Psoas muscle (tissue), 8 donors: ENCODE measurements around the gene KCNIP3. TPM values are rescaled to one million over a fixed set of nuclear protein-coding genes. Genes with fewer than 3 reads are reported as not detected.

Source experiments
- ATAC-seq, 4 donors: fragments of 200-7000 bp; cut with Tn5 transposase; one replicate each; pipeline ENCODE4 v1.9.1; 2020; ENCODE audit warnings: moderate library complexity in 3 of 4, mild to moderate bottlenecking in 2 of 4
- DNase-seq, 2 donors: peaks; one replicate each; pipeline ENCODE4 v3.0.0-alpha.2; 2020
- H3K27ac ChIP-seq: fragments of 200-600 bp; one replicate; pipeline ENCODE4 v1.8.0; 2022
- H3K27me3 ChIP-seq, 3 donors: fragments of 200-600 bp in 1 of 3; one replicate each; pipeline versions ENCODE4 v1.6.1 to v1.8.0; 2013 to 2022; ENCODE audit warnings: low read length in 2 of 3, mild to moderate bottlenecking in 2 of 3, moderate library complexity in 1 of 3; ENCODE audit not compliant: insufficient read depth in 3 of 3
- H3K36me3 ChIP-seq, 2 donors: fragments of 200-600 bp in 1 of 2; one replicate each; pipeline versions ENCODE4 v1.6.1 to v1.8.0; 2013 to 2022; ENCODE audit warnings: low read depth in 1 of 2, mild to moderate bottlenecking in 1 of 2, moderate library complexity in 1 of 2; ENCODE audit not compliant: insufficient read depth in 1 of 2
- H3K4me1 ChIP-seq: fragments of 200-600 bp; one replicate; pipeline ENCODE4 v1.8.0; 2022
- H3K4me3 ChIP-seq: fragments of 200-600 bp; one replicate; pipeline ENCODE4 v1.8.0; 2022; ENCODE audit warnings: mild to moderate bottlenecking
- H3K9me3 ChIP-seq: fragments of 200-600 bp; one replicate; pipeline ENCODE4 v1.8.0; 2022
- CTCF ChIP-seq: fragments of 200-600 bp; IDR thresholded peaks from one replicate; pipeline ENCODE4 v1.8.0; 2022; ENCODE audit warnings: antibody characterized with exemption
- WGBS, 3 donors: extraction: QIAGEN DNeasy Blood & Tissue Kit; methylation state at CpG; one replicate each; pipeline versions ENCODE4 v1.1.6 to v1.1.7; 2013; 5-methylcytosine and 5-hydroxymethylcytosine counted together
- intact Hi-C, 2 donors: fragments of 100-400 bp; cut with DNase I; formaldehyde crosslinking; loops; one replicate each; pipeline versions ENCODE4 v1.11.0 to v1.14.2; 2022
- polyA plus RNA-seq, 3 donors: library from polyadenylated mRNA; stranded (reverse); fragments of 200-250 nt; gene quantifications; one replicate each; pipeline ENCODE4 v1.2.3, GENCODE V29; 2013
- total RNA-seq, 4 donors: library from RNA; stranded (reverse); fragmentation: NEBNext Ultra II Directional in 2 of 4; extraction: Animal tissue kit (Norgen Biotek cat#: 25700) in 2 of 4; gene quantifications; one replicate each; pipeline versions ENCODE4 v1.2.1 to v1.2.4, GENCODE V29; 2021 to 2023
- donor health status: healthy with polysubstance abuse.
- donor health status: DM: no; HTN: no; CAD: no; lungs with moderate emphysema.
- donor health status: Bipolar disorder and iron deficiency.
- donor health status: healthy.
- donor health status: DM: yes; HTN: yes; CAD: no.
- donor health status: DM: no; HTN: no; CAD: no.
- donor health status: DM: no; HTN: no; CAD: no.
- donor health status: DM: yes; HTN: yes; CAD: no.

Gene KCNIP3
- total and polyA plus RNA-seq, 7 donors, result 0.93 to 2.0 (median 1.3) TPM

DNA sequence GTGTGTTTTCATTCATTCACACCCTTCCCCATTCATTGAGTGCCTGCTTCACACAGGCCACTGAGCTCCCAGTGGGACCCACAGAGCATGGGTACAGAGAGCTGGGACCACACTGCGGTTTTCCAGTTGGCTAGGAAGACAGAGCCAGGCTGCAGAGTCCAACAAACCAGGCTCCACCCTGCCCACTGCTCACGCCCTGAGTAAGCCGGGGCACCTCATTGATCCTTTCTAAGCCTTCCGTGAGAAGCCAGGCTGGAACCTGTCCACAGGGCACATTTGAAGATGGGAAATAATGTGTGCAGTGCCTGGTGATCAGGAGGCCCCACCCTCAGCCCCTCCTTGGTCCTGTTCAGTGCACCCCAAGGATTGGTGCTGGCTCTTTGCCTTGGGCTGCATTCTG lies 13.5 kb downstream of the KCNIP3 start:
- Histone ChIP-seq H3K27me3 (peaks cover 0 to 47% (median 8%) of the 10 kb centered on the region in 3 donors), H3K27ac (no peak overlapping the region), H3K4me3 (no peak overlapping the region), H3K36me3 (no peaks in the 10 kb centered on the region), H3K9me3 (no peaks in the 10 kb centered on the region), H3K4me1 (no peaks in the 10 kb centered on the region)
- no peak for ATAC-seq
- no peak for DNase-seq
- intact Hi-C loops, result loop anchor here in 1 of 2 donors (10.0 kb wide), 1 partner anchor 116 kb away; no protein-coding TSS in a partner anchor
- no peak for TF ChIP-seq CTCF
- 80 to 92% (median 82%) methylated on average over 4 of the region's 4 CpGs for WGBS, 3 donors

GRCh38 chr2:95311815-95312542 lies 14.8 kb downstream of the KCNIP3 start:
- intact Hi-C loops, result loop anchor here in 1 of 2 donors (10.0 kb wide), 1 partner anchor 117 kb away; no protein-coding TSS in a partner anchor
- Histone ChIP-seq H3K36me3 (no peaks in the 10 kb centered on the region), H3K4me3 (no peak overlapping the region), H3K27me3 (peaks cover 0 to 34% (median 10%) of the 10 kb centered on the region in 3 donors), H3K27ac (no peak overlapping the region), H3K4me1 (no peaks in the 10 kb centered on the region), H3K9me3 (no peaks in the 10 kb centered on the region)
- no peak for ATAC-seq
- no peak for DNase-seq
- TF ChIP-seq CTCF, result no peak
- 72 to 75% (median 73%) methylated on average over 26 of the region's 26 CpGs for WGBS, 3 donors

DNA sequence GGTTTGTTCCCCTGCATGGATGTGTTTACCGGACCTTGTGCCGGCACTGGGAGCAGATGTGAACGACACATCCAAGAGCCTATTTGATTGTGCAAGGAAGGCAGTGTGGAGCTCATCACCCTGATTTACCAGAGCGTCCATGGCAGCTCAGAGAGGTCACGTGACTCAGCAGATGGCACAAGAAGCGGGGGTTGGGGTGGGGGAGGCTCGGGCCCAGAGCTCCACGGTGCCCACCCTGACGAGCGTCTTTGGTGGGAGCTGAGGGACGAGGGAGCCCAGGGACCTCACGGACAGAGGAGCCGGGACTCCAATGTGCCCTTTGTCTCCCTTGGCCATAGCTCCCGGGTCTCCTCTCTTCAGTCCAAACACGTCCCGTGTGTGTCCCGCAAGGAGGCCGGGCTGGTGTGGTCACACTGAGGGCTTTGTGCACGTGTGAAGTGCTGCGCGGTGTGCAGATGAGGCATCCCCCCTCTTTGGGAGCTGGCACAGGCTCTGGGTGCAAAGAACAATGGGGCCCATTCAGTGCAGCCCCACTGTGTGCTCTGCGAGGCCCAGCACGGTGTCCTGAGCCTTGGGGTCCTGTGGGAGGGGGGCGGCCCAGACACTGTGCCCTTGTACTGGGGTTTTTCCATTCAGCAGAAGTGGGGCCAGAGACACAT lies 15.5 kb downstream of the KCNIP3 start:
- no peak for ATAC-seq
- intact Hi-C loops, result loop anchor here in 1 of 2 donors (10.0 kb wide), 1 partner anchor 118 kb away; no protein-coding TSS in a partner anchor
- Histone ChIP-seq H3K9me3 (no peaks in the 10 kb centered on the region), H3K27ac (no peak overlapping the region), H3K4me1 (no peaks in the 10 kb centered on the region), H3K36me3 (no peaks in the 10 kb centered on the region), H3K27me3 (peaks cover 0 to 27% (median 9%) of the 10 kb centered on the region in 3 donors), H3K4me3 (no peak overlapping the region)
- WGBS, 3 donors, result 38 to 68% (median 49%) methylated on average over 24 of the region's 24 CpGs
- DNase-seq, result no peak
- no peak for TF ChIP-seq CTCF

DNA sequence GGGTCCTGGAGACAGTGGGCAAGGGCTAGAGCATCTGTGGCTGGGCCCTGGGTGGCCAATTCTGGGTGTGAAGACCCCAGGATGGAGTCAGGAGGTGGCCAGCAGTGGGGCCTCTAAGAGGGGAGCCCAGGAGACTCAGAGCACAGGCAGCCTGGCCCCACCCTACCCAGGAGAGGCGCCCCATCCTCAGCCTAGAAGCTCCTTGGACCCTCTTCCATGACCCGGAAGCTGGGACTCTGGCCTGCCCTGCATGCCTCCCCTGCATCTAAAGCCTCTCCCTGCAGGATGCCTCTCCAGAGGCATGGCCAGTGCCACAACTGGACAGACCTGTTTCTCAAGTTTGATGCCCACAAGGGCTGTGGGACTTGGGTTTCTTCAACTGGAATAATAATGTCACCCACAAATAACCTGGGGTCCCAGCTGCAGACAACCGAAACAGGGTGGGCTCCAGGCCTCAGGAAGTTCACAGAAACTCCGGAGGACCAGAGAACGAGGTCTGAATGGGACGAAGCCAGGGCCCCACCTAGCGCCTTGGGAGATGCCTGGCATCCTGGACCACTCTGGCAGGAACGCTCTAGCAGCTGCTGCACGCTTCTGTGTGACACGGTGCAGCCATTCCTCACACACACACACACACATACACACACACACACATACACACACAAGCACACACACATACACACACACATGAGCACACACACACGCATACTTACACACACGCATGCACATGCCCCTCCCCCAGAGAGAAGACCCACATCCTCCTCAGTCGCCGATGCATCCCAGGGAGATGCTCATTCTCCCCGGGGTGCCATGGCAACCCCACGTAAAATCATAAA lies 16.4 kb downstream of the KCNIP3 start:
- no peak for ATAC-seq
- 46 to 49% (median 49%) methylated on average over 16 of the region's 16 CpGs for WGBS, 3 donors
- no peaks in the 10 kb centered on the region for H3K4me1 ChIP-seq
- H3K36me3 ChIP-seq, result no peaks in the 10 kb centered on the region
- H3K27me3 ChIP-seq, result peaks cover 0 to 20% (median 9%) of the 10 kb centered on the region in 3 donors
- H3K9me3 ChIP-seq, result no peaks in the 10 kb centered on the region
- no peak for DNase-seq
- no peak overlapping the region for H3K27ac ChIP-seq
- no peak for TF ChIP-seq CTCF
- H3K4me3 ChIP-seq, result no peak overlapping the region
- intact Hi-C loops, result loop anchor here in 1 of 2 donors (10.0 kb wide), 1 partner anchor 119 kb away; no protein-coding TSS in a partner anchor
